Keratinocyte (primary cell): ENCODE data around the gene CCNYL1. TPM values are rescaled to one million over a fixed set of nuclear protein-coding genes. Genes with fewer than 3 reads are reported as not detected.

Source experiments
- DNase-seq: peaks from one replicate; pipeline ENCODE4 v3.0.0-alpha.2; 2011; ENCODE audit warnings: low read depth, missing footprints, low spot score
- FAIRE-seq: peaks from 2 replicates; lab custom pipeline; 2011; peaks lifted over from hg19 to GRCh38; lab: Jason Lieb, UNC
- H2AFZ ChIP-seq: 2 replicates; pipeline ENCODE4 v1.6.0; 2012; ENCODE audit warnings: low read length, control low read depth, inconsistent platforms; ENCODE audit not compliant: control insufficient read depth
- H3K27ac ChIP-seq: 2 replicates; pipeline ENCODE4 v1.5.1; 2011; ENCODE audit warnings: low read length; ENCODE audit not compliant: control insufficient read depth, insufficient read depth
- H3K27me3 ChIP-seq: 3 replicates; pipeline ENCODE4 v1.6.0; 2011; ENCODE audit warnings: low read length; ENCODE audit not compliant: control insufficient read depth, insufficient read depth; ENCODE audit errors: extremely low read depth
- H3K36me3 ChIP-seq, 2 experiments: 2 replicates in 1 of 2; 3 replicates in 1 of 2; pipeline ENCODE4 v1.5.1; 2011; ENCODE audit warnings: low read length in 2 of 2, mild to moderate bottlenecking in 1 of 2; ENCODE audit not compliant: control insufficient read depth in 2 of 2, insufficient read depth in 2 of 2; ENCODE audit errors: extremely low read depth in 1 of 2
- H3K4me1 ChIP-seq: 3 replicates; pipeline ENCODE4 v1.5.1; 2011; ENCODE audit warnings: low read length; ENCODE audit not compliant: control insufficient read depth, insufficient read depth; ENCODE audit errors: extremely low read depth
- H3K4me2 ChIP-seq: 3 replicates; pipeline ENCODE4 v1.6.0; 2011; ENCODE audit warnings: low read depth, low read length; ENCODE audit not compliant: control insufficient read depth, insufficient read depth; ENCODE audit errors: extremely low read depth
- H3K4me3 ChIP-seq, 3 experiments: fragments of 200-600 bp in 1 of 3; sonication (generic) in 1 of 3; 2 replicates in 2 of 3; 3 replicates in 1 of 3; pipeline ENCODE4 v1.5.1; 2011 to 2016; ENCODE audit warnings: low read length in 3 of 3, mild to moderate bottlenecking in 3 of 3, control low read depth in 2 of 3, inconsistent platforms in 1 of 3, low read depth in 1 of 3, mixed read lengths in 1 of 3, mixed run types in 1 of 3, moderate library complexity in 1 of 3; ENCODE audit not compliant: control insufficient read depth in 2 of 3, insufficient read depth in 2 of 3; ENCODE audit errors: extremely low read depth in 1 of 3
- H3K79me2 ChIP-seq: 2 replicates; pipeline ENCODE4 v1.6.0; 2012; ENCODE audit warnings: low read length; ENCODE audit not compliant: control insufficient read depth, insufficient read depth
- H3K9ac ChIP-seq: 3 replicates; pipeline ENCODE4 v1.6.0; 2011; ENCODE audit warnings: low read length; ENCODE audit not compliant: control insufficient read depth, insufficient read depth; ENCODE audit errors: extremely low read depth
- H3K9me1 ChIP-seq: 3 replicates; pipeline ENCODE4 v1.6.0; 2011; ENCODE audit warnings: low read length; ENCODE audit not compliant: control insufficient read depth, insufficient read depth; ENCODE audit errors: extremely low read depth
- H3K9me3 ChIP-seq: 2 replicates; pipeline ENCODE4 v1.5.1; 2012; ENCODE audit warnings: low read depth, low read length; ENCODE audit not compliant: control insufficient read depth
- H4K20me1 ChIP-seq: 3 replicates; pipeline ENCODE4 v1.6.0; 2011; ENCODE audit warnings: low read length; ENCODE audit not compliant: control insufficient read depth, insufficient read depth; ENCODE audit errors: extremely low read depth
- EZH2 ChIP-seq: IDR thresholded peaks from one replicate; pipeline ENCODE4 v1.6.1; 2012; ENCODE audit warnings: inconsistent platforms, mild to moderate bottlenecking, low read length, moderate library complexity
- dilution Hi-C: fragments of 300-500 bp; cut with MboI; formaldehyde crosslinking; loops from one replicate; pipeline ENCODE4 v1.7.0; 2020; ENCODE audit warnings: low sequenced_read_pairs; ENCODE audit not compliant: extremely low pct_ligation_motif_present
- polyA plus RNA-seq, 5 experiments: library from polyadenylated mRNA; depleted of rRNA in 3 of 5; stranded (reverse) in 3 of 5; stranded (forward) in 1 of 5; unstranded in 1 of 5; fragments of >200 nt; gene quantifications; 1 replicate in 1 of 5; 2 replicates in 3 of 5; 3 replicates in 1 of 5; pipeline versions ENCODE4 v1.2.1 to v1.2.3, GENCODE V29; 2011 to 2012; ENCODE audit warnings: missing spikeins in 2 of 5, low read depth in 1 of 5, low replicate concordance in 1 of 5
- TF ChIP-seq, protein P1 (sequence below), 3 experiments: IDR thresholded peaks in 1 of 3; conservative IDR thresholded peaks in 1 of 3; optimal IDR thresholded peaks in 1 of 3; 2 replicates in 2 of 3; 3 replicates in 1 of 3; pipeline versions ENCODE3 to v1.5.1; 2011; ENCODE audit warnings: low read length in 3 of 3, mild to moderate bottlenecking in 3 of 3, moderate library complexity in 2 of 3, control low read depth in 1 of 3, inconsistent platforms in 1 of 3; ENCODE audit not compliant: insufficient read depth in 2 of 3; ENCODE audit errors: extremely low read depth in 1 of 3

The CCNYL1 gene
- polyA plus RNA-seq, 1 donor (not counting 4 experiments of a cell fraction or from before 2014, with no cell fraction given): 29.9 TPM

DNA sequence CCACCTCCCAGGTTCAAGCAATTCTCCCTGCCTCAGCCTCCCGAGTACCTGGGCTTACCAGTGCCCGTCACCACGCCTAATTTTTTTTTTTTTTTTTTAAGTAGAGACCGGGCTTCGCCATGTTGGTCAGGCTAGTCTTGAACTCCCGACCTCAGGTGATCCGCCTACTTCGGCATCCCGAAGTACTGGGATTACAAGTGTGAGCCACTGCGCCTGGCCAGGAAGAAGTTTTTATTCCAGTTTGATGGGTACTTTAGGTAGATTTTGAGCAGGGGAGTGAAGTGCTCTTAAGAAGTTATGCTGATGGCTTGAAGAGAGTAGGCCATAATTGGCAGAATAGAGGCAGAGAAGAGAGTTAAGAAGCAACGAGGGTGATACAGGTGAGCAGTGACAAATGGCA, 33.0 kb downstream of the CCNYL1 start:
- no peaks in the 10 kb centered on the region for H3K4me1 ChIP-seq
- peaks cover 9 to 19% of the 10 kb centered on the region in 2 experiments for H3K36me3 ChIP-seq
- no peaks in the 10 kb centered on the region for H3K79me2 ChIP-seq
- H3K9me3 ChIP-seq: no peaks in the 10 kb centered on the region
- DNase-seq (no peak), FAIRE-seq (no peak)
- dilution Hi-C loops: no loop called here
- H3K27ac ChIP-seq: no peak overlapping the region
- H4K20me1 ChIP-seq: no peaks in the 10 kb centered on the region
- no peak overlapping the region for H2AFZ ChIP-seq
- no peaks in the 10 kb centered on the region for H3K9me1 ChIP-seq
- TF ChIP-seq, protein P1, sequence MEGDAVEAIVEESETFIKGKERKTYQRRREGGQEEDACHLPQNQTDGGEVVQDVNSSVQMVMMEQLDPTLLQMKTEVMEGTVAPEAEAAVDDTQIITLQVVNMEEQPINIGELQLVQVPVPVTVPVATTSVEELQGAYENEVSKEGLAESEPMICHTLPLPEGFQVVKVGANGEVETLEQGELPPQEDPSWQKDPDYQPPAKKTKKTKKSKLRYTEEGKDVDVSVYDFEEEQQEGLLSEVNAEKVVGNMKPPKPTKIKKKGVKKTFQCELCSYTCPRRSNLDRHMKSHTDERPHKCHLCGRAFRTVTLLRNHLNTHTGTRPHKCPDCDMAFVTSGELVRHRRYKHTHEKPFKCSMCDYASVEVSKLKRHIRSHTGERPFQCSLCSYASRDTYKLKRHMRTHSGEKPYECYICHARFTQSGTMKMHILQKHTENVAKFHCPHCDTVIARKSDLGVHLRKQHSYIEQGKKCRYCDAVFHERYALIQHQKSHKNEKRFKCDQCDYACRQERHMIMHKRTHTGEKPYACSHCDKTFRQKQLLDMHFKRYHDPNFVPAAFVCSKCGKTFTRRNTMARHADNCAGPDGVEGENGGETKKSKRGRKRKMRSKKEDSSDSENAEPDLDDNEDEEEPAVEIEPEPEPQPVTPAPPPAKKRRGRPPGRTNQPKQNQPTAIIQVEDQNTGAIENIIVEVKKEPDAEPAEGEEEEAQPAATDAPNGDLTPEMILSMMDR (optimal IDR thresholded peaks at IDR 0.05 in 1 of 3, IDR thresholded peaks at IDR 0.05 in 1 of 3, conservative IDR thresholded peaks at IDR 0.05 in 1 of 3; ENCODE audit: extremely low read depth in 1 of 3, insufficient read depth in 2 of 3, low read length in 3 of 3): no peak
- no peak for TF ChIP-seq EZH2
- no peak overlapping the region for H3K4me2 ChIP-seq
- no peaks in the 10 kb centered on the region for H3K27me3 ChIP-seq
- H3K4me3 ChIP-seq: no peak overlapping the region
- no peak overlapping the region for H3K9ac ChIP-seq

DNA sequence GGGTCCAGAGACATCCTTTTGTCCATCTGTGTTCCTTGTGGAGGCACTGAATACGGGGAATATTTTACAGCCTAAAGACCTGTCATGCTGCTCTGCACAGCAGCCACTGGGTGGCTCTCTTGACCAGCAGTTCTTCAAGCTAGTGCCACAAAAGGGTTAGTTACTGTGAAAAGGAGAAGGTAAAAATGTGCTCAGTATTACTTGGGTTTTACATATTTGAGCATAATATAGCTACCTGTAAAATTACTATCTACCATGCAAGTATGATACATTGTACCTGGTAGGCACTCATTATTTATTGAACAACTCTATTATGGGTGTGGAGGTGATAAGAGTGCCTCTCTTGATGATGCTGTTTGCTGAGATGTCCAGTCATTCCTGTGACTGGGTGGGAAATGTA, 34.7 kb downstream of the CCNYL1 start:
- dilution Hi-C loops: no loop called here
- no peaks in the 10 kb centered on the region for H3K9me1 ChIP-seq

More for the DNA sequence above, 34.7 kb downstream of the CCNYL1 start:
- Histone ChIP-seq H2AFZ (no peak overlapping the region), H3K4me3 (no peak overlapping the region), H3K27ac (no peak overlapping the region), H3K4me2 (no peak overlapping the region), H3K27me3 (no peaks in the 10 kb centered on the region), H3K4me1 (no peaks in the 10 kb centered on the region), H4K20me1 (no peaks in the 10 kb centered on the region), H3K79me2 (no peaks in the 10 kb centered on the region), H3K9me3 (no peaks in the 10 kb centered on the region), H3K36me3 (peaks cover 17 to 23% of the 10 kb centered on the region in 2 experiments), H3K9ac (no peak overlapping the region)
- DNase-seq: peak; percentile 19
- peak; percentile 34 for FAIRE-seq
- TF ChIP-seq EZH2: no peak
- TF ChIP-seq, protein P1 (optimal IDR thresholded peaks at IDR 0.05 in 1 of 3, IDR thresholded peaks at IDR 0.05 in 1 of 3, conservative IDR thresholded peaks at IDR 0.05 in 1 of 3; ENCODE audit: extremely low read depth in 1 of 3, insufficient read depth in 2 of 3, low read length in 3 of 3): peak; percentile 76 to 91 (median 85)
